ENCODE data around the gene HNRNPM.
A peak's percentile ranks its signal among the peaks of the same experiment; 100 is the strongest.
"Not testable (repeated sequence)": the region's sequence is repeated elsewhere in the genome, so short reads cannot be mapped to it uniquely, and the experiment has no call there.

Gene HNRNPM, protein sequence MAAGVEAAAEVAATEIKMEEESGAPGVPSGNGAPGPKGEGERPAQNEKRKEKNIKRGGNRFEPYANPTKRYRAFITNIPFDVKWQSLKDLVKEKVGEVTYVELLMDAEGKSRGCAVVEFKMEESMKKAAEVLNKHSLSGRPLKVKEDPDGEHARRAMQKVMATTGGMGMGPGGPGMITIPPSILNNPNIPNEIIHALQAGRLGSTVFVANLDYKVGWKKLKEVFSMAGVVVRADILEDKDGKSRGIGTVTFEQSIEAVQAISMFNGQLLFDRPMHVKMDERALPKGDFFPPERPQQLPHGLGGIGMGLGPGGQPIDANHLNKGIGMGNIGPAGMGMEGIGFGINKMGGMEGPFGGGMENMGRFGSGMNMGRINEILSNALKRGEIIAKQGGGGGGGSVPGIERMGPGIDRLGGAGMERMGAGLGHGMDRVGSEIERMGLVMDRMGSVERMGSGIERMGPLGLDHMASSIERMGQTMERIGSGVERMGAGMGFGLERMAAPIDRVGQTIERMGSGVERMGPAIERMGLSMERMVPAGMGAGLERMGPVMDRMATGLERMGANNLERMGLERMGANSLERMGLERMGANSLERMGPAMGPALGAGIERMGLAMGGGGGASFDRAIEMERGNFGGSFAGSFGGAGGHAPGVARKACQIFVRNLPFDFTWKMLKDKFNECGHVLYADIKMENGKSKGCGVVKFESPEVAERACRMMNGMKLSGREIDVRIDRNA

DNA sequence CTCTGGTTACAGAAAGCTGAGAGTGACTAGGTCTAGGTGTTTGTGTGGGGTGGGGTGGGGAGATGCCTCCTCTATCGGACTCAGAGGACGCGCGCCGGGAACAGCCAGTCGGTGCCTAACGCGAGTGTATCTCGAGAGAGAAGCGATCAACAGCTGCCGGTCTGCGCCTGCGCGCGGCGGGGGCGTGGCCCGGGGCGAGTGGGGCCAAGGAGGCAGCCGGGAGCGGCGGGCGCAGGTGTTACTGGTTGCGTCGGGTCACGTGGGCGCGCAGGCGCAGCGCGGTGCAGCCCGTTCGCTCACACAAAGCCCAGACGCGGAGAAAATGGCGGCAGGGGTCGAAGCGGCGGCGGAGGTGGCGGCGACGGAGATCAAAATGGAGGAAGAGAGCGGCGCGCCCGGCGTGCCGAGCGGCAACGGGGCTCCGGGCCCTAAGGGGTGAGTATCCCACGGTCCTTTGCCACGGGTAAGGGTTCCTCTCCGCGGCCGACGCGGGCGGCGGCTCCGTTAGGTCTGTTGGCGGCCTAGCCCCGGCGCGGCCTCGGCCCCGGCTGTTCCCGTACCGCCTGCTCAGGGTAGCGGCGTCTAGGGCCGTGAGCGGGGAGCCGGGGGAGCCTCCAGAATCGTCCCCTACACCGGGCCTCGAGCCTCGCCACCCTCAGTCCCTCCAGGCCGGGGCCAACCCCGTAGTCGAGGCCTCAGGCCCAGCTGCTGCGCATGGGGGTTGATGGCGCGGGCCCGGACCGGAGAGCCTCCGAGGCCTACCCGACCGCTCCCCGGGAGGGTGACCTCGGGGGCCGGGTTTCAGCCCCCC is at the start of gene HNRNPM:
TSS of gene HNRNPM (plus strand) at position 299 of the 811 bp plus-strand sequence. CDS start at position 323, 24 bp downstream.
- DNase-seq, result peak; percentile 97

DNA sequence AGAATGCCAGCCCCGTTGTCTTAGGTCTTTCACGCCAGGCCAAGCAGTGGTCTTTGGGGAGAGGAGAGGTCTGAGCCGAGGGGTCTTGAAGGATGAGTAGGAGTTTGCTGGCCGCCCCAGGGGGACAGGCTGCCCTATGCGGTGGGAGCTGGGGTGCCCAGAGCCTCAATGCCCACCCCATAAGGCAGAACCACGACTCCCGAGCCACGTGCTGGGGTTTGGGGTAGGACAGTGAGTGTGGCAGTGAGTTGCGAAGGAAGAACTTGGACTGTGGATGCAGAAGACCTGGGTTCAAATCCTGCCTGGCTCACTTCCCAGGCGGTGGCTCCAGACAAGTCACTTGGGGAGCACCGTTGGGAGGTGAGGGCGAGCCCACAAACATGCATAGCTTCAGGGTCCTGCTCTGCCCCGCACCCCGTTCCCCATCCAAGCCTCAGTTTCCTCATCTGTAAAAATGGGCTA is 49.1 kb upstream of the HNRNPM start:
- no peak for DNase-seq

DNA sequence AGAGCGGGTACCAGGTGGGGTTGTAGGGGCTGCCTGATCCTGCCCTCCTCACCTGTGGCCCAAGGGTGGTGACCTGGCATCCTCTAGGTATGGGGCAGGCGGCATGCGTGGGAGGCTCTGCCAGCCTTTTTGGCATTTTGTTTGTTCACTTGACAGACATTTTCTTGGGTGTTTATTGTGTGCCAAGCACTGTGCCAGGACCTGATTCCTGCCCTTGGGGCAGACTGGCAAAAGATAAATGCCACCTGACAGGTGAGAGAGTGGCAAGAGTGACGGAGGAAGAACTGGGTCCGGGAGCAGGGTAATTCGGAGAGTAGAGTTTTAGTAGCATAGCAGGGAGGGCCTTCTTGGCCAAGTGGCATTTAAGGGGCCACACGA is 48.6 kb upstream of the HNRNPM start:
- no peak for DNase-seq

DNA sequence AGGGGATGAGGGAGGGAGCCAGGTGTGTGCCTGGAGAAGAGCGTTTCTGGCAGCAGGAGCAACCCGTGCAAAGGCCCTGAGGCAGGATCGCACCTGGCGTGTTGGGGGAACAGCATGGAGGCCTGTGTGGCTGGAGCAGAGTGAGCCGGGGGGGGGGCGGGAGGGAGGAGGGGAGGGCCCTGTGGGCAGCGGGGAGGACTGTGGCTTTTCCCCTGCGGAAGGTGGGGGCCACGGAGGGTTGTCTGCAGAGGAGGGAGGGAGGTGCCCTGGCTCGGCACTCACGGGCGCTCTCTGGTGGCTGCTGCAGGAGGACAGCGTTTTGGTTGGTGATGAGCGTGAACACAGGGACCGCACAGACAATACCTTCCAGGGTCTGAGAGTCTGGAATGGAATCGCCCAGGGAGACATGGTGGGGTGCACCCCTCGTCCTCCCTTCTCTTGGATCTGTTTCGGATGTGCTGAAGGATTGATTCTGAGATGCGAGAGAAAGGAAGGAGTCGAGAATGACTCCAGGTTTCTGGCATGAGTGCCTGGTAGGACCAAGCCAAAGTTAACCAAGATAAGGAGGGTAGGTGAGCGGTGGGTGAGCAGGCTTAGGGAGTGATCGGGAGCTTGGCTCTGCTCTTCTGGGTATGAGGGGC is 48.1 kb upstream of the HNRNPM start:
- DNase-seq, result peak; percentile 51

DNA sequence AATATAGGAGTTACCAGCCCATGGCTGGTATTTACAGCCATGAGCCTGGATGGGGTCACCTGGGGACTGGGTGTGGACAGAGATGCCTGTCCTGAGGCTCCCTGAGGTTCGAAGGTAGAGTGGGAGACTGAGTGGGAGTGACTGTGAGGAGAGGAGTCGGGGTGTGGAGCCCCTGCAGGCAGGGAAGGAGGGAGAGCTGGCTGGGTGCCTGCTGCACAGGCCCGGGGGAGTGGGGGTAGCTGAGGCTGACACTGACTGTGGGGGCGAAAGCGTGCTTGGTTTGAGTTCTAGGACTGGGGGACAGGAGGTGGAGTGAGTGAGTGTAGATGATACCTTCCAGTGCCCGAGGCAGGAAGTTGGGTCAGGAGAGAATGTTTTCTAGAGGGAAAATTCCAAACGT is 47.5 kb upstream of the HNRNPM start:
- DNase-seq, result no peak

DNA sequence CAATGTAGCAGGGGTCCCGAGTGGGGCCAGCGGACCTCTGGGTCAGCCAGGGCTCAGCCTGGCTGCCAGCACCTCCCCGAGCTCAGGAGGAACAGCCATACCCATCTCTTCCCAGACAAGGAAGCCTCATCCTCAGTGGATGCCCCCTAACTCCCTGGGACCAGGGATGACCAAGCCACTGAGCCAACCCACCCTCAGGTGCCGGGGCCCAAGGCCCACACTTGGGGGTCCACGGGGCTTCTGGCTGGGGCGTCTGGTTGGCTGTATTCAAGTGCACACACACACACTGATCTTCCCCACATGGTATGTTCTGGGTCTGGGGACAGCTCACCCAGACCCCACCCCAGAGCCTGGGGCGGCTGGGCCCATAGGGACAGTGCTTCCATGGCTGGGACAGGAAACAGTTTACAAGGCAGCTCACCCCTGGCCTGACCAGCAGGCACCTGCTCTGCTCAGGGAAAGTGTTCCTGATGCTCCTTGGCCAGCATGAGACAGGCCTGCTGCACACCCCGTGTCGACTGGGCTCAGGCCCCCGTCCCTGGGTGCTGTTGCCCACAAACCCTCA is 46.9 kb upstream of the HNRNPM start:
- no peak for DNase-seq

DNA sequence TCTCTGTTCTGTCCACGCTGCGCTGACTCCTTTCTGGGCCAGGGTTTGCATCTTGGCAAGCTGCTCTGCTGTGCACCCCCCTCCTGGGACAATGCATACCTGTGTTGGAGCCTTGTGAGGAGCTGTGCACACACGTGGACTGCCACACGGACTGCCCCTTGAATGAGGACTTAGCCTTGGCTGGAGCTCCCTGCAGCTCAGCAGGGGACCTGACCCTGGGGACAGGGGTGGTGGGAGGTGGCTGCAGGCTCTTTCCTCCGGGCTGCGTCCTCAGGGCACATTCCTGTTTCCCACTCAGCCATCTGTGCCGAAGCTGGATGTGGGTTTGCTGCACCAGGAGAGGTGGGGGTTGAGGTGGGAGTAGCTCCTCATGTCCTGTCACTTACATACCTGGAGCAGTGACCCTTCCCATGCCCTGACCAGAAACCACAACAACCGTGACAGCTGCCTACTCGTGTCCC is 46.4 kb upstream of the HNRNPM start:
- no peak for DNase-seq

DNA sequence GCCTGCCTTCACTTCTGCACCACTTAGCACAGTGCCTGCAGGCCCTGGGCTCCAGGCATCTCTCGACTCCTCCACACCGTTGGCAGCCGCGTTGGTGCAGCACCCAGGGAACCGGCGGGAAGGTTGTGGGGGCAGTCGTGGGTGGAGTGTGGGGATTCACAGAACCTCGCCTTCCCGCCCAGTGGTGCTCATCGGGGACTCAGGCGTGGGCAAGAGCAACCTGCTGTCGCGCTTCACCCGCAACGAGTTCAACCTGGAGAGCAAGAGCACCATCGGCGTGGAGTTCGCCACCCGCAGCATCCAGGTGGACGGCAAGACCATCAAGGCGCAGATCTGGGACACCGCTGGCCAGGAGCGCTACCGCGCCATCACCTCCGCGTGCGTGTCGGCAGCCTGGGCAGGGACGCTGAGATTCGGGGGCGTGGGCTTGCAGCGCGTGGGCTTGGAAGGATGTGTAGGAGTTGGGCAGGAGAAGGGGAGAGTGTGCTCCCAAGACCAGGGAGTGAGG is 45.0 kb upstream of the HNRNPM start:
- DNase-seq, result no peak

DNA sequence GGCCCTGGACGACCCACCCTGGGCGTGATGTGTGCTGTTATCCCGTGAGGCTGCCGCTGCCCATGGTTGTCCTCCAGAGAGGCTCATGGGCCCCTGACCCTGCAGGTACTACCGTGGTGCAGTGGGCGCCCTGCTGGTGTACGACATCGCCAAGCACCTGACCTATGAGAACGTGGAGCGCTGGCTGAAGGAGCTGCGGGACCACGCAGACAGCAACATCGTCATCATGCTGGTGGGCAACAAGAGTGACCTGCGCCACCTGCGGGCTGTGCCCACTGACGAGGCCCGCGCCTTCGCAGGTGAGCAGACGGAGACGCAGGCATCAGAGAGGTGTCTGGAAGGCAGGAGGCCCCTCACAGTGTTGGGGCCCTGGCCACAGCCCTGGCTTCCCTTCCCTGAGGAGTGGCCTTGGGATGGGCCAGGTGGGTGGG is 42.8 kb upstream of the HNRNPM start:
- no peak for DNase-seq

DNA sequence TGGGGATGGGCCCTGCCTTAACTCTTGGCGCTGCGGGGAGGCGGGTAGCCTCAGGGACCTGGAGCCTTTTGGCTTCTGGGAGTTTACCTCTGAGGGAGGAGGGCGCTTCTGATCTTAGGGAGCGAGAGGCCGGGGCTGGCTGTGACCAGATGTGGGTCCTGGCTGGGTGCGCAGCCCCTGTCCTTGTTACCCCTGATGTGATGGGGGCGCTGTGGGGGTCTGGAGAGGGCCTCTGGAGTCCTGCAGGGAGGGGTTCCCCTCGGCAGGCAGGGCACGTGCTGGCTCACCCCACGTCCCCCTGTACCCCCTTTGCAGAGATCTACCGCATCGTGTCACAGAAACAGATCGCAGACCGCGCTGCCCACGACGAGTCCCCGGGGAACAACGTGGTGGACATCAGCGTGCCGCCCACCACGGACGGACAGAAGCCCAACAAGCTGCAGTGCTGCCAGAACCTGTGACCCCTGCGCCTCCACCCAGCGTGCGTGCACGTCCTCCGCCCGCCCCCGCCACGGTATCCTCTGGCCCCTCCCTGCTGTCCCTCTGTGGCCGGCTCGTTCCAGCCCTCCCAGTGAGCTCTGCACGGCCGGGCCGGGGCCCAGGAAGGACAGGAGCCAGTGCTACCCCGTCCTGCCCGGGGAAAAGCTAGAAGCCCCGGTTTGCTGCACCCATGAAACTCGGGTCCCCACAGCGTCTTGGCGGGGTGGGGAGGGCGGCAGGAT is 41.5 kb upstream of the HNRNPM start:
- DNase-seq, result no peak

DNA sequence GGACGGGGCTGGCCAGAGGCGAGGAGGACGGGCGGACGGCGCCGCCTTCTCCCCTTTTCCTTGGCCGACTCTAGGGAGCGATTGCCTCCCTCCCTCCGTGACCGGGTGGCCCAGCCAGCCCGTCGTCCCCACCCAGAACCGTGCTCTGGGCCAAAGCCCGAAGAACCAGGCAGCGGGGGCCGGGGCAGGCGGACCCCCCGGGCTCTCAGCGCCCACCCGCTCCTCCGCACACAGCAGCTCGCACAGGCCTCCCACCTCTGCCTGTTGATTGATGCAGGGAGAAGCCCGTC is 41.0 kb upstream of the HNRNPM start:
- no peak for DNase-seq

DNA sequence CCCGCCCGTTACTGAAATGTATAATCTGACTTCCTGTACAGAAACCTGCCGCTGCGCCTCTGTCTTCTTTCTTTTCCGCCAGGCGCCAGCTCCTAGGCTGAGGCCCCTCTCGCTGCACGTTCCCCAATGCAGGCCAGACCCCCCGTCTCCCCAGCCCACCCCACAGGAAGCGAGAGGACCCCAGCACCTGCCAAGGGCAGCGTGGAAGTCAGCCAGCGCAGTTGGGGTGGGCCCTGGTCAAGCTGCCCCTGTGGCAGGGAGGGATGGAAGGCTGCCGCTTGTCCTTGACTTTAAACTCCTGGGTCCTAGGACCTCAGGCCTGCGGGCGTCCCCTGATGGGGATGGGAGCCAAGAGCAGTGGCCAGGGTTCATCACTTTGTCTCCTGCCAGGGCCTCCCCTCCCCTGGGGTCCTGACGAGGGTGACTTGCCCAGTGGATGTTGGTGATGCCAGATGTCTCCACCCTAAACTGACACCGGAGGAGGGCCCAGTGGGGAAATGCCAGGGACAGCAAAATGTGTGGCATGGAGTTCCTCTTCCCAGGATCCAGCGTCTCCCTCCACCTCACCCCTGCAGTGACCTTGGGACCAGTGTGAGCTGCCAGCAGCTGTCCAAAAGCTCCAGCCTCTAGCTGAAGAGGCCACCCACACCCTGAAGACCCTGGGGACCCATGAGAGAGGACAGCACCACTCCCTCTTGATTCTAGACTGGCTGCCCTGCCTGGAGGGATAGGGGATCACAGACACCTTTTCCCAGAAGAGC is 40.2 kb upstream of the HNRNPM start:
- no peak for DNase-seq

DNA sequence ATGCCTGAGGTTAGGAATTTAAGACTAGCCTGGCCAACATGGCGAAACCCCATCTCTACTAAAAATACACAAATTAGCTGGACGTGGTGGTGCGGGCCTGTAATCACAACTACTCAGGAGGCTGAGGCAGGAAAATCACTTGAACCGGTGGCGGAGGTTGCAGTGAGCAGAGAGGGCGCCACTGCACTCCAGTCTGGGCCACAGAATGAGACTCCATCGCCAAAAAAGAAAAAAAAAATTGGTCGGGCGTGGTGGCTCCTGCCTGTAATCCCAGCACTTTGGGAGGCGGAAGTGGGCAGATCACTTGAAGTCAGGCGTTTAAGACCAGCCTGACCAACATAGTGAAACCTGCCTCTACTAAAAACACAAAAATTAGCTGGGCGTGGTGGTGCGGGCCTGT is 34.1 kb upstream of the HNRNPM start:
- DNase-seq, result not testable (repeated sequence)

DNA sequence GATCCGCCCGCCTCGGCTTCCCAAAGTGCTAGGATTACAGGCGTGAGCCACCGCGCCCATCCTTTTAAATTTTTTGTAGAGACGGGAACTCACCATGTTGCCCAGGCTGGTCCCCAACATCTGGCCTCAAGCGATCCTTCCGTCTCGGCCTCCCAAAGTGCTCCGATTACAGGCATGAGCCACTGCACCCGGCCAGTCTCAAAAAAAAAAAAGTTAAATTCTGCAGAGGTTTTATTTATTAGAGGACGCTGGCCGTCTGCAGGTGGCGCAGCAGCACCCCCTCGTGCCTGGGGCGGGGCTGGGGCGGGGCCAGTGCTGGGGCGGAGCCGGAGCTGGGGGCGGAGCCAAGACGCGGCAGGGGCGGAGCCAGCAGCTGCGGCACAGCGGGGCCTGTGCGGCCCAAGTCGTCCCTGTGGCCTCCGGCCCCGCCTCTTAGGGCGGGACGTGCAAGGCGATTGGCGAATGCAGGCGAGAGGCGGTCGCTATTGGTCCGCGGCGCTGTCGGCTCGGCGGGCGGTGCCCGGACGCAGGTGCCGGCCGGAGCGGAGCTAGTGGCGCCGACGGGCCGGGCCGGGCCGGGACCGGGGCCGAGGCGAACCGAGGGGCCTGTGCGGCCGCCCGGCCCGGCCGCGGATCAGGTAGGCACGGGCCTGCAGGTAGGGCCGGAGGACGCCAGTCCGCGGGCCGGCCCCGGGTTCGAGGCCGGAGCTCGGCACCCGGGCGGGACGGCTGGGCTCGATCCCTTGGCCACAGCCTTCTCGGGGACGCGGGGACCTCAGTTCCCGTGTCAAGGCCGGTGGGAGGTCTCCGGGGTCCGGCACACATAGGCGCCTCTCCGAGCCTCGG is 31.8 kb upstream of the HNRNPM start, which contains the start of gene MARCHF2:
TSS of gene MARCHF2 (plus strand) at position 523 of the 846 bp plus-strand sequence. CDS start 8,536 bp downstream, outside the sequence.
- peak; percentile 97 for DNase-seq

DNA sequence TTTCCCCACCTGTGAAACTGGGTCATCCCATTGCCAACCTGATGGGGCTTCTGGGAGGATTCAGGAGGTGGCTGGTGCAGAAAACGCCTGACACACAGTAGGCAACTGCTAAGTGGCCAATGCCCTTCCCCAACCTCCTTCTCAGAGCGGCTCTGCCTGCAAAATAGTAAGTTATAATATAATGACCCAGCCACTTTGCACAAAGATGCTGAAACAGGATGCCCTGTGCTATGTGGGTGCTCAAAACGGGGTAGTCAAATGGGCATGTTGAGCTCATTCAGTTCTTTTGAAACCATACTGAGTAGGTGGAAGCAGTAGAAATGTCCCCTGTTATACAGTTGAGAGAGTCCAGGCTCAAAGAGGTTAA is 31.2 kb upstream of the HNRNPM start:
- no peak for DNase-seq

DNA sequence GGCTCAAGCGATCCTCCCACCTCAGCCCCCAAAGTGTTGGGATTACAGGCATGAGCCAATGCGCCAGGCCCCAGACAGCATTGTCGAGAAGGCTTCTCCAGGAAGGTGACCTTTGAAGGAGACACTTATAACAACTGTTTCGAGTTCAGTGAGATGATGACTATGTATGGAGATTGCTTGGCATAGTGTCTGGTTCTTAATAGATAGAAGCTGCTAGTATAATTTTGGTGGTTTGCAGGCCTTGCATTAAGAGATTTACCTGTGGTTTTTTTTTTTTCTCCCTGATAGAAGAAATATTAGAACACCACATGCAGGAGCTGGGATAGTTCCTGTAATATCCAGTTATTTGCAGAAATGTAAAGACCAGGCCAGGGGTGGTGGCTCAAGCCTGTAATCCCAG is 28.0 kb upstream of the HNRNPM start:
- no peak for DNase-seq

DNA sequence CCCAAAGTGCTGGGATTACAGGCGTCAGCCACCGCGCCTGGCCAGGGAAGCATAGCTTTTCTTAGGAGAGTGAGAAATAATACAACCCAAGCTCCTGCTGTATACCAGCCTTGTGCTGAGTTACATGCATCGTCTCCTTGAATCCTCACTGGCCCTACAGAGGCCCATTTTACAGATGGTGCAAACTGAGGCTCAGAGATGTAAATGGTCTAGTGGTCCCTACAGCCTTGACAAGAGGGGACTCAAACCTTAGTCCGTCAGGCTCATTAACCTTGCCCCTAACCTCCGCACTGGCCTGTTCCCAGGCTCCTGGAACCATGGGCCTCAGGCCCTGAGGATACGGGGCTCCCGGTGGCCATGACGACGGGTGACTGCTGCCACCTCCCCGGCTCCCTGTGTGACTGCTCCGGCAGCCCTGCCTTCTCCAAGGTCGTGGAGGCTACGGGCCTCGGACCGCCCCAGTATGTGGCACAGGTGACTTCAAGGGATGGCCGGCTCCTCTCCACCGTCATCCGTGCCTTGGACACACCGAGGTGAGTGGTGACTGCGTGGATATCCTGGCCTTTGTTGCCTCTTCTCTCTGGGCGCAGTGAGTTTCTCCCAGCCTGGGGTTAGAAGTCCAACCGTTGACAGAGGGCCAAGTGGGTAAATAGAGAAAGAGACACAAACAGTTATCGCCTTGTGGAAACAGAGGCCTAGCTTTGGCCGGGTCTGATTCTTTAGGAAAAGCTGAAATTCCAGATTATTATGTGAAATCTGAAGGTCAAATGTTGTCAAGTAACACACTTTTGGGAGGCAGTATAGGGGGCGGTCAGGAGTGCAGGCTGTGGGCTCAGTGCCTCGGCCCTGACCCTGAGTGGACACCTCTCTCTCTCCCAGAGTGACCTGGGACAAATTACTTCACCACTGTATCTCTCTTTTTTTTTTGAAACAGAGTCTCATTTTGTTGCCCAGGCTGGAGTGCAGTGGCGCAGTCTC is 23.0 kb upstream of the HNRNPM start:
- no peak for DNase-seq

DNA sequence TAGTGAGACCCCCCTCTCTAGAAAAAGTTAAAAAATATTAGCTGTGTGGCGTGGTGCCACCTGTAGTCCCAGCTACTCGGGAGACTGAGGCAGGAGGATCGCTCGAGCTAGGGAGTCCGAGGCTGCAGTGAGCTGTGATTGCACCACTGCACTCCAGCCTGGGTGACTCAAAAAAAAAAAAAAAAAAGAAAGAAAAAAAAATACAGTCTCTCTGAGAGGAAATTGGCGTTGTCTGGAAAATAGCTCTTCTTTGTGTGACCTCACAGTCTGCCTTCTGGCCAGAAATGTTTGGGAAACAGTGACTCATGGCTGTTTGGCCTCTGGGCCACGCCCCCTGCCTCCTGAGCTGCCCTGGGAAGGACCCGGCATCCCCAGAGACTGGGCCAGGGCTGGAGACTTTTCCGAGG is 21.0 kb upstream of the HNRNPM start:
- DNase-seq, result peak; percentile 94

DNA sequence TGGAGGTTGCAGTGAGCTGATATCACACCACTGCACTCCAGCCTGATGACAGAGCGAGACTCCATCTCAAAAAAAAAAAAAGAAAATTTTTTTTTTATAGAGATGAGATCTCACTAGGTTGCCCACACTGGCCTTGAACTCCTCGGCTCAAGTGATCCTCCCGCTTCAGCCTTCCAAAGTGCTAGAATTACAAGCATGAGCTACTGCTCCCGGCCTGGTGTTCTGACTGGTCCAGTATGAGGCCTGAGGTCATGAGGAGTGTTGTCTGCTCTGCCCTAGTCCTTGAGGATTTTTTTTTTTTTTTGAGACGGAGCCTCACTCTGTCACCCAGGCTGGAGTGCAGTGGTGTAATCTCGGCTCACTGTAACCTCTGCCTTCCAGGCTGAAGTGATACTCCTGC is 19.4 kb upstream of the HNRNPM start:
- not testable (repeated sequence) for DNase-seq
